HG02588 (cell line): ENCODE results near the gene LFNG.

Source experiments
- ATAC-seq: cut with Tn5 transposase; IDR thresholded peaks from one replicate; pipeline ENCODE4 v1.9.1; 2021; ENCODE audit warnings: mild to moderate bottlenecking, moderate library complexity; ENCODE audit not compliant: unreplicated experiment

The LFNG gene

DNA sequence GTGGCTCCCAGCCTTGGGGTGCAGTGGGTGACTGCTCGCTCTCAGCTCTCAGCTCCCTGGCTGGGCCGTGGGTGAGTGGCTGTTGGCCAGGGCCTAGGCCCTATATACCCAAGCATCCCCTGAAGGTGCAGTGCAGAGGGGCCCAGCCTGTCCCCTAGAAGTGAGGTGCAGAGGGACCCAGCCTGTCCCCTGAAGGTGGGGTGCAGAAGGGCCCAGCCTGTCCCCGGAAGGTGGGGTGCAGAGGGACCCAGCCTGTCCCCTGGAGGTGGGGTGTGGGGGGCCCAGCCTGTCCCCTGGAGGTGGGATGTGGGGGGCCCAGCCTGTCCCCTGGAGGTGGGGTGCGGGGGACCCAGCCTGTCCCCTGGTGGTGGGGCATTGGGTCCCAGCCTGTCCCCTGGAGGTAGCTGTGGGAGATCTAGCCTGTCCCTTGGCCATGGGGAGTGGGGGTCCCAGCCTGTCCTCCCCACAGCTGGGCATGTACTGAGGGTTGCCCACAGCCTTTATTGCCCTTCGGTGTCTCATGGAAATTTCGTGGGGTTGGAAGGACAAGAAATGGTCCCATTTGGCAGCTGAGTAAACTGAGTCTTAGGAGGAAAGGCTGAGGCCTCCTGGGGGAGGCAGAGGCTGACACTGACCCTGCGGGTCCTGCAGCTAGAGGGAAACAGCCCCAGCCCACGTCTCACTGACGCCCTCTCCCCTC is 17.5 kb upstream of the LFNG start:
- no peak for ATAC-seq

- ATAC-seq, result no peak
These were observed 17.0 kb upstream of the LFNG start for GRCh38 chr7:2502647-2502966.

GRCh38 chr7:2503056-2503941 is 16.3 kb upstream of the LFNG start:
- no peak for ATAC-seq

- no peak for ATAC-seq
These were observed 15.3 kb upstream of the LFNG start for GRCh38 chr7:2504128-2504888.

- no peak for ATAC-seq
These were observed 14.6 kb upstream of the LFNG start for GRCh38 chr7:2504889-2505375.

GRCh38 chr7:2505401-2505800 is 14.2 kb upstream of the LFNG start:
- ATAC-seq, result no peak

GRCh38 chr7:2507208-2507916 is 12.2 kb upstream of the LFNG start:
- ATAC-seq, result no peak

DNA sequence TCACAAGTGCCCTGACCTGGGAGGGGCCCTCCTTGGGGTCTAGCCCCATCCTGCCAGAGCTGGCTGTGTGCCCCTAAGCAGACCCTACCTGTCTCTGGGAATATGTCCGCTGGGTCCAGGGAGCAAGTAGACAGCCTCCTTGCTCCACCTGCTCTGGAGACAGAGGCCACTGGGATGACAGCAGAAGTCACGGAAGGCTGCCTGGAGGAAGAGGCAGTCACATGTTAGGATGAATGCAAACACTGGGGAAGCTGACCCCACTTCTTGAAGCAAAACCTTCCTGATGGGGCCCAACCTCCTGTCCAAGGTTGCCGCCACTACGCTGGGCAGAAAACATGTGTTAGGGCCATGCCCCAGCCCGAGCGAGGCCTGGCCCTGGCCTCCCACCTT is 11.7 kb upstream of the LFNG start:
- ATAC-seq, result no peak

GRCh38 chr7:2508327-2509215 is 11.0 kb upstream of the LFNG start:
- ATAC-seq, result no peak

DNA sequence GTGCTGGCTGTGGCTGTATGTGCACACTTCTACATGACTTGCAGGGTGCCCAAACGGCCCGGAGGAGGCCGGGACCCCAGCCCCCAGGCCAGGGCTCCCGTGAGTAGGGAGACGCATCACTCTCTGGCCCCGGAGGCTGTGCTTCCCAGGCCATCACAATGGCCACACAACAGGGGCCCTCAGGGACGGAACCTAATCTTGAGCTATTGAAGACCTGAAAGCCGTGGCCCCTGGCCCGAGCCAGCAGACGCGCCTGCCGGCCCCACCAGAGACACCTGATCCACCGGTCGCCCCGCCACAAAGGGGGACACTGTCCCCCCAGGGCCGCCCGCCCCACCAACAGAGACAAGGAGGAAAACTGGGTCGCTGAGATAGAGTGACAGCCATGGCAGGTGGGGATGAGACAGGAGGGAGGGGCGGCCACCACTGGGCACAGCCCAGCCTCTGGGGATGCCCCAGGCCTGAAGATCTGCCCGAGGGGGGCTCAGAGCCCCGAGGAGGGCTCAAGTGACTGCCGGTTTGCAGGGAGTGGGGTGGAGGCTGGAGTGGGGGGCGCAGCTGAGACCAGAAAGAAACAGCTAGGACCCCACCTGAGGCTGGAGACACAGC is 10.2 kb upstream of the LFNG start:
- ATAC-seq, result no peak

GRCh38 chr7:2510130-2510776 is 9.3 kb upstream of the LFNG start:
- no peak for ATAC-seq

DNA sequence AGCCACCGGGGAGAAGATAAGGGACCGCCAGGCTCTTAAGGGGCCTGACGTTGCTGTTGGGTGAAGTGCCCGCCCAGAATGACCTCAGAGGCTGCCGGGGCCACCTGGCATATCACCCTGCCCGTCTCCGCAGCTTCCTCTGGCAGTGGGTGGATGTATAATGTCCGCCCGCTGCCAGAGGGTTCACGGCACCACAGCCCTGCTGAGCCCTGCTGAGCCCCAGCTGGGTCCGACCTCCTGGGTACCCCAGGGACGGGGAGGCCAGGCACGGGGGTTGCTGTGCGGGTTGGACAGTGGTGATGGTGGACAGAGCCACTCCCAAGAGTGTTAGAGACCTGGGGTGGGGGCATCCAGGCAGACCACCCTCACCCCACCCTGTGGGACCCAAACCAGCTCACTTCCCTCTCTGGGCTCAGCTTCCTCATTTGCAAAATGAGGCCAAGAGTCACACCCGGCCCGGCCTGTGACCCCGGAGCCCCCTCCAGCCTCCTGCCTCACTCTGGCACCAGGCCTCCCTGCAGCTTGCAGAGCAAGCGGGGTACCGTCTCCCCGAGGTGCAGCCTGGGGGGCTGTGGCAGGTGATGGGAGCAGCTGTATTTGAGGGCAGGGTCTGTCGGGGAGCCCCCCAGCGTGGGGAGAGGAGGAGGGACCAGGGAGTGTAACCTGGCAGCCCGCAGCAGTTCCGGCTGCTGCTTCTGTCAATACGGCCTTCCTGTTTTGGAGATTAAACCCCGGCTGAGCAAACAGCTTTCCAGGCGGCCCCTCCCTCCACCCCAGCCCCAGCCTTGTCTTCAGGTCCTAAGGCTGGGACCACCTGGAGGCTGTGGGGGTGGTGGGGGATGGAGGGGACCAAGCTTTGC is 8.4 kb upstream of the LFNG start:
- ATAC-seq, result no peak

- ATAC-seq, result no peak
These were observed 7.8 kb upstream of the LFNG start for GRCh38 chr7:2511769-2512168.

GRCh38 chr7:2512179-2512661 is 7.4 kb upstream of the LFNG start:
- no peak for ATAC-seq

DNA sequence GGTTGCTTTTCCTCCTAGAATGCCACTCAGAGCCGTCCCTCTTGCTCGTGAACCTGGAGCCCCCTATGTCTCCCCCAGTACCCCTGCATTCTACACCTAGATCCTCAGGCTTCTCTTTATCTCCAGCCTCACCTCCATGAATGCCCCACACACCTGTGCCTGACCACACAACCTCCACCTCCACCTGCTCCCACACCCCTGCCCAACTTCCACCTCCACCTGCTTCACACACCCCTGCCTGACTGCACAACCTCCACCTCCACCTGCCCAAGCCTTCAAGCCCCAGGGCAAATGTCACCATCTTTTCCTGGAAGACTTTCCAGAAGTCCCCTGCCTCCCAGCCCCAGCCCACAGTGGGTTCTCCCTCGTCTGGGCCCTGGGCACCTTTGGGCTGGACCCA is 6.9 kb upstream of the LFNG start:
- ATAC-seq, result no peak

- no peak for ATAC-seq
These were observed 5.9 kb upstream of the LFNG start for GRCh38 chr7:2513702-2514101.

GRCh38 chr7:2514473-2515423 is 4.8 kb upstream of the LFNG start:
- no peak for ATAC-seq
